Stromal cell of bone marrow (primary cell): ENCODE data around the gene PDZD7.

ENCODE experiments used
- DNase-seq: peaks from one replicate; pipeline ENCODE4 v3.0.0-alpha.2; 2012; ENCODE audit warnings: low read depth

The PDZD7 gene

DNA sequence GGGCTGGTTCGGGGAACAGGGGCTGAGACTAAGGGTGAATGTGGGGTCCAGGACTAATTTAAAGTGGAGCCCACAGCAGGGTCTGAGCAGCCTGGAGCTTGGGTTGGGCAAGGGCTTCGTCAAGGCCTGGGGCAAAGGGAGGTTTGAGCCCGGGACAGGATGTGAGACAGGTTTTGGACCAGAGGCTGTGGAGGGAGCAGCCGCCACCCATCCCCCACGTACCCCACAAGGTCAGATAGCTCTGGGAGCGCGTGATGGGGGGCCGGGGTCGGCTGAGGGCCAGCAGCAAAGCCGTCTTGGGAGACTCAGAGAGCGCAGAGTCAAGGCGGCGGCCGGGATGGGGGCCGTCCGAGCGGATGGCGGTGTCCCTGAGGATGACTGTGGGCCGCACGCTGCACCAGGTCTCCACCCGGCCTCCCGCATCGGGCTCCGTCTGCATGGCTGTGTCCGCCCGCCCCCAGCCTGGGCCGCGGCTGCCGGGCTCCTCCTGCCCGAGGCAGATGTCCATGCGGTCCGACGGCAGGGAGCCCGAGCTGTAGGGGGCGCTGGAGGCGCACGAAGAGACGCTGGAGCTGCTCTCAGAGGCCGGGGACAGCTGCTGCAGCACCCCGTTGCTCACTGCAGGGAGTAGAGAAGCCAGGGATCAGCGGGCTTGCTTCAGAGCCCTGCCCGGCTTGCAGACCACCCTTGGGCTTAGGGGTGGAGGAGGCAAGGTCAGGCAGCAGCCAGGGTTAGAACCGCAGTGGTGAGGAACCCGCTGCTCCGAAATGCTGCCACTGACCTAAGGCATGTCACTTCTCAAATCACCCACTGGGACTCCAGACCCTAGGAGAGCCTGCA is 12.1 kb downstream of the PDZD7 start:
- peak; percentile 61 for DNase-seq

DNA sequence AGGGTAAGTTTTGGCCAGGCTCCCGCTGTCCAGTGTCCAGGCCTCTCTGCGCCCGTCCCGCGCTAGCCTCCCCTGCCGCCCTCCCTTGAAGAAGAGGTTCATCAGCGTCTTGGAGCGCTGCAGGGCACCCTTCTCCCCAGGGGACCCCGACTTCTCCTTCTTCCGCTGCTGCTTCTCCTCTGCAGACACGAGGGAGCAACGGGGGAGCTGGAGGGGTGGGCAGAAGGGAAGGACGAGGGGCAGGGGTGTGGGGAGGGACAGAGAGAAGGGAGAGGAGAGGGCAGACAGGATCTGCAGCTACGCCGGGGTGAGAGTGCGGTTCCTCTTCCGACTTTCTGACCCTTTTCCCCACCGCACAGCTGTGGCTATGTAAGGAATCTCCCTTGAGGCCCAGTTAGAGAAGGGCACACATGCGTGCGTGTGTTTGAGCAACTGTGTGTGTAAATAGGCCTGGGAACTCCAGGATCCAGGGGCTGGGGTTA is 12.8 kb downstream of the PDZD7 start:
- DNase-seq, result no peak

DNA sequence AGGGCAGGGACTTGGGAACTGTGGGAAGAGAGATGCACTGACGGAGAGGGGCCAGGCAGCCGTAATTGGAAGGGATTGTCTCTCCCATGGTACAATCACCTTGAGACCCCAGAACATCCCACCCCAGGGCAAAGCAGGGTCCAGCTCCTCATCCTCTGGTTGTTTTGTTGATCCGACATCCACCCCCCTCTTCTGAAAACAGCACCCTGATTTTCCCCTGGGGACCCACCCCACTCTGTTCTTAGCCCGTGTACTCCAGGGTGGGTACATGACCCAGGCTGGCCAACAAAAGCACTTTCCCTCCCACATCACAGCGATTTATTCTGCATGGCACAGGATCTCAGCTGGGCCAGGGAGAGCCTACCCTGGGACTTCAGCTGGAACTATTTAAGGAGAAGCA is 14.1 kb downstream of the PDZD7 start:
- no peak for DNase-seq

DNA sequence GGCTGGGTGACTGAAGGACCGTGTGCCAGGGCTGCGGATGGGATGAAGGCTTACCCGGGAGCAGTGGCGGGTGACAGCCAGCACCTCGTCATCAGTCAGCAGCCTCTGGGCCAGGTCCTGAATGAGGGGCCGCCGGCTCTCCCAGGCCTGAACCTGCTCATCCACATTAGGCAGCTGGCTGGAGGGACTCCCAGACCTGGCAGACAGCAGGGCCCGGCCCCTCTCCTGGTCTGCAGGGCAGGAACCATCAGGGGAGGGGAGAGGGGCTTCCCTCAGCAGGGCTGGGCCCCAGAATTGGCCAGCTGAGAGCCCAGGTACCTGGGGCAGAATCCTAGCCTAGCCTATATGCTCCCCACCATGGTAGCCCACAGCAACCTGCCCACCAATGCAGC is 15.4 kb downstream of the PDZD7 start:
- no peak for DNase-seq

DNA sequence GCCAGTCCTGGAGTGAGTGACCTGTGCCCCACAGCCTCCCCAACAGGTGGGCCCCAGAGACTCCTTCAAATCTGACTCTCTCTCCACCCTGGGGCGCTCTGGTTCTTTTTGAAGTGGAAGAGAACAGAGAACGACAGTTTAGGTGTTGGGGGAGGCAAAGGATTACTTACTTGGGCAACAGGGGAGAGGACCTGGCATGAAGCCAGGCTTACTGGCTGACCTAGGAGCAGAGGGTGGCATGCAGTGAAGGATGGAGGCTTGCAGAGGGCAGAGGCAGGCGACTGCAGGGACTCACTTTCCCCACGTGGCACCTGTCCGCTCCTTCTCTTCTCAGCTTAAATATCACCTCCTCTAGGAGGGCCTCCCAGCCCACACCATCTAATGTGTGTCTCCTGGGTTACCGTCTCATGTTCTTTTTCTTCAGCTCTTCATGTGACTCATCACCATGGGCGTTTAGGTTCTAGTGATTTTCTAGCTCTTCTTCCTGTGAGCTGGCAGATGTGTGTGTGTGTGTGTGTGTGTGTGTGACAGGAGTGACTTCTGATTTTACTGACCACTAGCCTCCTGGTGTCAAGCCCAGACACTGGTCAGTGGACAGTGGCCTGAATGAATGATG is 15.9 kb downstream of the PDZD7 start:
- DNase-seq, result peak; percentile 91

DNA sequence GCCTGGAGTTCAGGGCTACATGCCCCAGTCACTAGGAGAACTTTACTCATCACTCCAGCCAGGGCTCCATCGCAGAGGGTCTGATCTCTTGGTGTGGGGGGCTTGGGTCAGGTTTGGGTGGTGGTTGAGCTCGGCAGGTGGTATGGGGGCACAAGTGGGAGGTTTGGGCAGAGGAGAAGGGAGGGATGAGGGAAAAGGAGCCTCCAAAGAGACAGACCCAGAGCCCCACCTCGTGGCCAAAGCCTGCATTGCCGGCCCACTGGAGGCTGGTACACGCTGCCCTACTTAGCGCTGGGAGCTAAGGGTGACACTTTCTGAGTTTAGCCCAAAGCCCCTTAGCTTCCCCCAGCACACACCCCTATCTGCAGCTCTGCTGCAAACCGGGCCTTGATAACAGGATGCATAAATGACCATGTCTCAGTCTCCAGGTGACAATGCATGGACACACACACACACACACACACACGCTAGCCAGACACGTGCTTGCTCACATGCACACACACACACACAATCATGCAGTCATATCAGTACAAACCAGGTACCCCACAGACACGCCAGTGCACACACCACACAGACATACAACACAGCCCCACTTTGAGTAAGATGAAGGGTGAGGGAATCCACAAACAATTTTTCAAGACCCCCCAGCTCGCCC is 16.6 kb downstream of the PDZD7 start:
- DNase-seq, result peak; percentile 38

DNA sequence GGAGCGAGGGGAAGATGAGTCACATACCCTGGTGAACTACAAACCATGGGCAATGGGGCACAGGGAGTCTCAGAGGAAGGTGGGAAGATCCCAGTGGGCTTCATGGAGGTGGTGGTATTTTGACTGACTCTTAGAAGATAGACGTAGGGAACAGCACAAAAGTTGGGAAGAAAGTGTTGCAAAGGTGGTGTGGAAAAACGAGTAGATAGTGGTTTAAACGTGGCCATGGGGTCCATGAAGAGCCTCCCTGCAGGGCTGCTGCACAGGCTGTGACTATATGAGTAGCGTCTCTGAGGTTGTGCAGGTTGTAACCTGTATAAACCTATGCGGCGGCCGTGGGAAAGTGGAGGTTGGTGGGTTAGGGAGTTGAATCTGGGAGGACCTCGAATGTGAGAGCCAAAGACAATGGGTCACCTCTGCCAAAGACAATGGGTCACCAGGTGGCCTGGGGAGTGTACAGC is 17.5 kb downstream of the PDZD7 start:
- DNase-seq, result no peak

DNA sequence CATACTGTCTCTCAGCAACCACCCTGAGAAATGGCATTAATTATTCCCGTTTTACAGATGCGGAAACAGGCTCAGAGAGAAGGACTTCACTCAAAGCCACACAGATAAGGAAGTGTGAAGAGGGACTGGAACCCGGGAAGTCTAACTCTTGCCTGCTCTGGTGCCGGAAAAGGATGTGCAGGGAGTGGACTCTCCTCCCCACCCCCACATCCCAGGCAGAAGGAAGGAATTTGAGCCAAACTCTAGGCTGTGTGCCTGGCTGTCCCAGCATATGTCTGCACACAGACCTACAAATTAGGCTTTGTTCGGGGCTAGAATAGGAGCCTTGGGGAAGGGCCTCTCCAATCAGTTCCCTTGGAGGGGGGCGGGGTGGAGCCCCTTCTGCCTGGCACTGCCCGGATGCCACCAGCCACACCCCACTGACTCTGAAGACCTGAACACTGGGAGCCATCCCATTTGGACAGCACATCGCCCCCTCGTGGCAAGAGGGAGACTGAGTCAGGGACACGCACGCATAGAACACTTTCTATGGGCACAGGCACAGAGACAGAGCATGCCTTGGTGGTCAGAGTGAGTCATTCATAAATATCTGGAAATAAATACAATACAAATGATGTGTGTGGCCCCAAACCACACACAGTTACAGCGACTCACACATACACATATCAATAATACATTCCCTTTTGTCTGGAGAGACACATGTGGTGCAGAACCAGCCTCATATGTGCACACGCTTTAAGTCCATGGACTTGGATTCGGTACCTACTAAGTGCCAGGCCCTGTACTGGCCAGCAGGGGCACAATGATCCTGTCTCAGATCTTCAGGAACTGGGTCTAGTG is 18.2 kb downstream of the PDZD7 start:
- DNase-seq, result peak; percentile 90

DNA sequence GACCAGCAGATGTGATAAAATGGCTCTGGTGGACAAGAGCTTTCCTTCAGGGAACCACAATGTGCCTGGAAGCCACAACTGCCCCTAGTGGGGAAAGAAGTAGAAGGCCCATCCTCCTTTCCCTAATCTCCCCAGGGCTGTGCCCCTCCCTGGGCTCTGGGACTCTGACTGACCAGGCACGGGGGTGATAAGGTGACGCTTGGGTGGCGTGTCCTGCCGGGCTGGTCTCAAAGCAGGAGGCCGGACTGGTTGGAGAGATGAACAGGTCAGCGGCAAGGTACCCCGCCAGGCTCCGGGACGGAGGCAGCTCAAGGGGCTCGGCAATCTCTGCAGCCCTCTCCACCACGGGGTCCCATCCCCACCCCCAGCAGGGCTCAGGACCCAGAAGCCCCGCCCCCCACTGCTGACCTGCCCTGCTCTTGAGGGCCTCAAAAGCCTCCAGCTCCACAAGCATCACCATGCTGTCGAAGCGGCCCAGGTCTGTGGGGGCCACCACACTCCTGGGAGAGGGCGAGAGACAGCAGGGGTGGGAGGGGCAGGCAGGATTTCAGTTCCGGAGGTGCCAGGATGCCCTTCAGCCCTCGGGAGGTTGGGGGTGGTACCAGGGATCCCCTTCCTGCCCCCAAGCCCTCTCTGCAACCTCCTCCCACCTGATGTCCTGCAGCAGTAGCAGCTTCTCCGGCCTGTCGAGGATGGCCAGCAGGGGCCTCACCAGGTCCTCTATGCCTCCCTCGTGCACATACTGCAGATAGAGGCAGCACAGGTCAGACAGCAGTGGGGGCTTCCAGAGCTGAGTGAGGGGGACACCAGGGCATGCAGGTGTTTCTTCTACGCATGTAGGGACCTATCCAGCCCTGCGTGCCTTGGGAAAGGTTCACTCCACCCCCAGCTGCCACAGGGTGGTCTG is 19.2 kb downstream of the PDZD7 start:
- DNase-seq, result no peak

DNA sequence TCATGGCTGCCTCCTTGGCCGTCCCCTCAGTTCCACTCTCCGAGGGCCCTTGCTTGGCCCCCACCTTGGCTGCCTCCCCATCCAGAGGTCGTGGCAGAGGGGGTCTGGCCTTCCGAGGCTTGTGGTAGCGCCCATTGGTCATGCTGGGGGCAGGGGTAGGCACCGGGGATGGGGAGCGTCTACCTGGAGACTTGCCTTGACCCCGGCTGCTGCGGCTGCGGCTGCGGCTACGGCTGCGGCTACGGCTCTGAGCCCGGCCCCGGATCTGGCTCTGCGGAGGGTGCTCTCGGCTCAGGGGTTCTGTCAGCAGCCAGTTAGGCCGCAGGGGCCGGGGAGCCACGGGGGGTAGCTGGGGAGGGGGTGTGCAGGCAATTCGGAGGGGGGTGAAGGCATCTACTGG is 20.6 kb downstream of the PDZD7 start:
- DNase-seq, result no peak

DNA sequence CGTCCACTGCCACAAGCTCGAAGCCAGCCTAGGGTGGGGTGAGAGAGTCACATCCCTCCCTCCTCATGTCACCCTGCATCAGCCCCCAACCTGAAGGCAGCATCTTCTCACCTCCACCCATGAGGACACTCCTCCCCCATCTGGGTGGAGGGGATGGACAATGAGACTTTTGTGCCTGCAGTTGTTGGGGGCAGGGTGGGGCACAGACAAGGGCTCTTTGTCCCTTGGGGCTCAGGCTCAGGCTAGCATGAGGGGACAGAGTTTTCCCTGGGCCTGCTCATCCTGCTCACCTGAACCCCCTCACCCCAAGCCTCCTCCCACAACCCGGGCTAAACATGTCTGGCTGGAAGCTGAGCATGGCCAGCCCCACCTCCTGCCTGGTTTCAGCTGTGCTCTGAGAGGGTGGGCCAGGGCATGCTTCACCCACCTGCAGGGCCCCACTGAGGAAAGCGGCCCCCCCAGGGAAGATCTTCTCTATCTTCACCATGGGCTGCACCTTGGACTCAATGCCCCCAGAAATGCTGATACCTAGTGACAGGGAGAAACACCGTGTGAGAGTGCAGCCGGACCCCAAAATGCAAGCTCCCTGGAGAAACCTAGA is 22.0 kb downstream of the PDZD7 start:
- no peak for DNase-seq

DNA sequence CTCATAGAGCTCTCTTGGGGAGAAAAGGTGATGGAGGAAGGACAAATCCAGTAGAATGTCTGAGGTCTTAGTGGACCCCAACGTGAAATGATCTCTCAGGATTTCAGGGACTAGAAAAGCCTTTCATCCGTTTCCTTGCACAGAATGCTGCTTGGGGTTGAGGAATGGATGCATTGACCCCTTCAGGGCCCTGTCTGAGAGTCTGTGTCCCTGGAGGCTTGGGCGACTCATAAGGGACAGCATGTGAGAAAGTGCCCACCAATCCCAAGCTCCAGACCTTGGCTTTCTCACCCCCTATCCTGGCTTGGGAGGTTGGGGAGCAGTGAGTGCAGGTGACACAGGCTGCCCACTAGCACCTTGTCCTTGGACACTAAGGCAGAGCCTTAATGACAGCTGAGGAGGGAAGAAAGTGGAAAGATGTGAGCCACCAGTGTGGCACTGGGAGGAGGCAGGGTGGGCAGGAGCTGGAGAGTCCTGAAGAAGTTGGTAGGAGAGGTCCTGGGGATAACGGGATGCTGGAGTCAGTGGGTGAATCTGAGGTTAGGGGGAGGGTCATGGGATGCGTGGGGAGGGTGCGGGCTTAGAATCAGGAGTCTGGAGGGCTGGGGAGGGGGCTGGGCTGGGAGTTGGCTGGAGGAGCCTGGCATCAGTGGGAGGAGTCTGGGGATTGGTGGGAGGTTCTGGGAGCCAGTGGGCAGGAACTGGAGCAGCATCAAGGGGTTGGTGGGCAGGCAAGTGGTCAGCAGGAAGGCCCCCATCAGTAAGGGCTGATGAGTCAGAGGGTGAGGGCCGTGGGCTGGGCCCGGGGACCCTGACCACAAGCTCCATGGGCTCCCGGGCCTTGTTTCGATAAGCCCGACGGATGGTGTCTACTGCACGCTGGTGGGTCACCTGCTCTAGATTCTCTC is 22.8 kb downstream of the PDZD7 start:
- no peak for DNase-seq

DNA sequence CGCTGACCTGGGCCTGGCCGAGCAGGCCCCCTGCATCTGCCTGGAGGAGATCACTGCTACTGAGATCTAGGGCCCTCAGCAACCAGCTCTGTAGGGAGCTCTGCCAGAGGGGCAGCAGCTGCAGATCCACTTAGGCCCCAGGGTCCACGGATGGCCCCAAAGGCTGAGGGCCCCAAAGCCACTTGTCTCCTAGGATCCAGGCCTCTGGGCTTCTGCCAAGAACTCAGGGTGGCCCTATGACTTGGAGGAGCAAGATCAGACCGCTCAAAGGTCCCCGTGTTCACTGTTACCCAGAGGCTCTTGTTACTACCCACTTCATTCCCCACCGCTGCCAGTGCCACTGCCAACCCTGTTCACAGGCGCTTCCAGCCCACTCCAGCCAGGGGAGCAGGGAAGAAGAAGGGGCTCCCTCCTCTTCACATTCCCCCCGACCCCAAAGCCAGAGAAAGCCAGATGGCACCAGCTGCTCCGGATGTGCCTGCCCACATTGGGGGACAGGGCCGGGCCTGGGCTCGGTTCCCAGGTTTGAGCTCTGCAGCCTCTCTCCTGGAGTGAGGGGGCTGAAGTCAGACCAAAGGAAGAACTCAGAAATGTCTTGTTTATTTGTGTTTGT is 23.7 kb downstream of the PDZD7 start:
- no peak for DNase-seq

DNA sequence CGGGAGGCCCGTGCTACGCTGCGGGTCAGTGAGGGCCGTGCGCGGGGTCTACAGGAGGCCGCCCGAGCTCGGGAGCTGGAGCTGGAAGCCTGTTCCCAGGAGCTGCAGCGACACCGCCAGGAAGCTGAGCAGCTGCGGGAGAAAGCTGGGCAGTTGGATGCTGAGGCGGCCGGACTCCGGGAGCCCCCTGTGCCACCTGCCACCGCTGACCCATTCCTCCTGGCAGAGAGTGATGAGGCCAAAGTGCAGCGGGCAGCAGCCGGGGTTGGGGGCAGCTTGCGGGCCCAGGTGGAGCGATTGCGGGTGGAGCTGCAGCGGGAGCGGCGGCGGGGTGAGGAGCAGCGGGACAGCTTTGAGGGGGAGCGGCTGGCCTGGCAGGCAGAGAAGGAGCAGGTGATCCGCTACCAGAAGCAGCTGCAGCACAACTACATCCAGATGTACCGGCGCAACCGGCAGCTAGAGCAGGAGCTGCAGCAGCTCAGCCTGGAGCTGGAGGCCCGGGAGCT is 24.3 kb downstream of the PDZD7 start:
- no peak for DNase-seq

DNA sequence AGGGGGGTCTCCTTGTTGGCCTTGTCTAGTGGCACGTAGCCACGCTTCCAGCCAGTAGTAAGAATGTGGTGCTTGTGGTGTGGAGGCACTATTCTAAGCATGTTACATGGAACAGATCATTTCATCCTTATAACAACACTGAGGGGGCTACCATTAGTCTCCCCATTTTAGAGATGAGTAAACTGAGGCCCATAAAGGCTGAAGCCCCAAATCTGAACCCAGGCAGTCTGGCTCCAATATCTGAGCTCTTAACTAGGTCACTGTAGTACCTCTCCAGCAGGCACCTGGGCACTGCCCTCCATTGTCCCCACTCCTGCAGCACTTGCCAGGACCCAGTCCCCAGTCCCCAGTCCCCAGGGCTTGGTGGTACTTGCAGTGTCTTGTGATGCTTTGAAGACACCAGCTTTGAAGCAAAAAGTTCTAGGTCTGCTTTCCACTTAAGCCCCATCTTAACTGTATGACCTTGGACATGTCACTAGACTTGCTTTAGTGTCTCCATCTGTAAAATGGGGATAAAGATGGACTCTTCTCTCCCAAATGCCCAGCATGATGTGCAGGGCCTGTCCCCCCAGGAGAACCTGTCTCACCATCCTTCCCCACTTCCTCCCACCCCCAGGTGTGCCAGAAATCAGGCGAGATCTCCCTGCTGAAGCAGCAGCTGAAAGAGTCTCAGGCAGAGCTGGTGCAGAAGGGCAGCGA is 24.9 kb downstream of the PDZD7 start:
- DNase-seq, result no peak

DNA sequence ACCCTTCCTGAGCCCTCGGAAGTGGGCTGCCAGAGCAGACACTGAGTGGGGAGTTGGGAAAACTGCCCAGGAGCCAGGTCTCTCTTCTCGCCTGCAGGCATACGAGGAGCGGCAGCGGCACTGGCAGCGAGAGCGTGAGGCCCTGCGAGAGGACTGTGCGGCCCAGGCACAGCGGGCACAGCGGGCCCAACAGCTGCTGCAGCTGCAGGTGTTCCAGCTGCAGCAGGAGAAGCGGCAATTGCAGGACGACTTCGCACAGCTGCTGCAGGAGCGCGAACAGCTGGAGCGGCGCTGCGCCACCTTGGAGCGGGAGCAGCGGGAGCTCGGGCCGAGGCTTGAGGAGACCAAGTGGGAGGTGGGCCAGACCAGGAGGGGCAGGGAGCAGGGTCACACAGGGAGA is 25.6 kb downstream of the PDZD7 start:
- no peak for DNase-seq

DNA sequence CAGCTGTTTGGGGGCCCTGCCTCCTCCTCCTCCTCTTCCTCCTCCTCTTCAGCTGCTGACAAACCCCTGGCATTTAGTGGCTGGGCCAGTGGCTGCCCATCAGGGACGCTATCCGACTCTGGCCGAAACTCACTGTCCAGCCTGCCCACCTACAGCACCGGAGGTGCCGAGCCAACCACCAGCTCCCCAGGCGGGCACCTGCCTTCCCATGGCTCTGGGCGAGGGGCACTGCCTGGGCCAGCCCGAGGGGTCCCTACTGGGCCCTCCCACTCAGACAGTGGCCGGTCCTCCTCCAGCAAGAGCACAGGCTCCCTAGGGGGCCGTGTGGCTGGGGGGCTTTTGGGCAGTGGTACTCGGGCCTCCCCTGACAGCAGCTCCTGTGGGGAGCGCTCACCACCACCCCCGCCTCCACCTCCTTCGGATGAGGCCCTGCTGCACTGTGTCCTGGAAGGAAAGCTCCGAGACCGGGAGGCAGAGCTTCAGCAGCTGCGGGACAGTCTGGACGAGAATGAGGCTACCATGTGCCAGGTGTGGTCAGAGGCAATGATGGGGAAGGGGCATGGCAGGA is 27.2 kb downstream of the PDZD7 start:
- no peak for DNase-seq

DNA sequence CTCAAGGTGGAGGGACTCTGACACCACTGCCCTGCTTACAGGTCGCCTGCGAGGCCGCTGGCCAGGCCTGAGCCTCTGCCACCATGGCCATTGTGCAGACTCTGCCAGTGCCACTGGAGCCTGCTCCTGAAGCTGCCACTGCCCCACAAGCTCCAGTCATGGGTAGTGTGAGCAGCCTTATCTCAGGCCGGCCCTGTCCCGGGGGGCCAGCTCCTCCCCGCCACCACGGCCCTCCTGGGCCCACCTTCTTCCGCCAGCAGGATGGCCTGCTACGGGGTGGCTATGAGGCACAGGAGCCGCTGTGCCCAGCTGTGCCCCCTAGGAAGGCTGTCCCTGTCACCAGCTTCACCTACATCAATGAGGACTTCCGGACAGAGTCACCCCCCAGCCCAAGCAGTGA is 28.5 kb downstream of the PDZD7 start:
- DNase-seq, result no peak
